ENCODE results near the gene FOXS1.
A peak's percentile ranks its signal among the peaks of the same experiment; 100 is the strongest.

FOXS1 gene

GRCh38 chr20:31845300-31845863, at the start of gene FOXS1:
Gene FOXS1 (minus strand): TSS chr20:31845604. CDS start chr20:31845542, 62 bp downstream.
- peak within 1 kb of the TSS in 1 of 2 donors; percentile 55 for H3K4me3 ChIP-seq (ENCODE audit: low read length in 2 of 2)
- peak within 1 kb of the TSS in 1 of 2 donors; percentile 27 for H3K9ac ChIP-seq (ENCODE audit: low read length in 2 of 2)
- H3K9me3 ChIP-seq (ENCODE audit: control insufficient read depth in 2 of 2, low read length in 2 of 2) = no peaks in the 10 kb centered on the region
- peaks cover 10 to 17% of the 10 kb centered on the region in 2 donors for H3K27me3 ChIP-seq (ENCODE audit: control insufficient read depth in 1 of 2, insufficient read depth in 2 of 2, low read length in 2 of 2)
- H3K36me3 ChIP-seq (ENCODE audit: control insufficient read depth in 2 of 2, insufficient read depth in 2 of 2, low read length in 2 of 2) = no peaks in the 10 kb centered on the region
- H3K27ac ChIP-seq (ENCODE audit: low read length) = no peak within 1 kb of the TSS
- H3K4me1 ChIP-seq (ENCODE audit: control insufficient read depth, insufficient read depth, low read length) = peaks cover 26% of the 10 kb centered on the region

GRCh38 chr20:31890646-31891045, 45.2 kb upstream of the FOXS1 start:
- H3K27ac ChIP-seq (ENCODE audit: low read length) = no peak overlapping the region
- H3K27me3 ChIP-seq (ENCODE audit: control insufficient read depth in 1 of 2, insufficient read depth in 2 of 2, low read length in 2 of 2) = peaks cover 0 to 2% of the 10 kb centered on the region in 2 donors
- H3K9ac ChIP-seq (ENCODE audit: low read length in 2 of 2) = no peak overlapping the region
- no peak overlapping the region for H3K4me3 ChIP-seq (ENCODE audit: low read length in 2 of 2)
- H3K4me1 ChIP-seq (ENCODE audit: control insufficient read depth, insufficient read depth, low read length) = no peaks in the 10 kb centered on the region
- no peaks in the 10 kb centered on the region for H3K36me3 ChIP-seq (ENCODE audit: control insufficient read depth in 2 of 2, insufficient read depth in 2 of 2, low read length in 2 of 2)
- no peaks in the 10 kb centered on the region for H3K9me3 ChIP-seq (ENCODE audit: control insufficient read depth in 2 of 2, low read length in 2 of 2)

- Histone ChIP-seq H3K4me1 (ENCODE audit: control insufficient read depth, insufficient read depth, low read length) (peaks cover 10% of the 10 kb centered on the region), H3K27ac (ENCODE audit: low read length) (no peak overlapping the region), H3K36me3 (ENCODE audit: control insufficient read depth in 2 of 2, insufficient read depth in 2 of 2, low read length in 2 of 2) (no peaks in the 10 kb centered on the region), H3K27me3 (ENCODE audit: control insufficient read depth in 1 of 2, insufficient read depth in 2 of 2, low read length in 2 of 2) (no peaks in the 10 kb centered on the region), H3K9ac (ENCODE audit: low read length in 2 of 2) (no peak overlapping the region), H3K9me3 (ENCODE audit: control insufficient read depth in 2 of 2, low read length in 2 of 2) (no peaks in the 10 kb centered on the region), H3K4me3 (ENCODE audit: low read length in 2 of 2) (no peak overlapping the region)
Observed at GRCh38 chr20:31883829-31884228, 38.4 kb upstream of the FOXS1 start.

- H3K27me3 ChIP-seq (ENCODE audit: control insufficient read depth in 1 of 2, insufficient read depth in 2 of 2, low read length in 2 of 2) = no peaks in the 10 kb centered on the region
- no peak overlapping the region for H3K4me3 ChIP-seq (ENCODE audit: low read length in 2 of 2)
- no peaks in the 10 kb centered on the region for H3K9me3 ChIP-seq (ENCODE audit: control insufficient read depth in 2 of 2, low read length in 2 of 2)
- H3K4me1 ChIP-seq (ENCODE audit: control insufficient read depth, insufficient read depth, low read length) = peaks cover 10% of the 10 kb centered on the region
- H3K9ac ChIP-seq (ENCODE audit: low read length in 2 of 2) = no peak overlapping the region
- H3K36me3 ChIP-seq (ENCODE audit: control insufficient read depth in 2 of 2, insufficient read depth in 2 of 2, low read length in 2 of 2) = no peaks in the 10 kb centered on the region
- H3K27ac ChIP-seq (ENCODE audit: low read length) = no peak overlapping the region
Observed at GRCh38 chr20:31881945-31882344, 36.5 kb upstream of the FOXS1 start.

- H3K27ac ChIP-seq (ENCODE audit: low read length) = peak overlapping the region; percentile 49
- peak overlapping the region; percentile 74 to 84 for H3K4me3 ChIP-seq (ENCODE audit: low read length in 2 of 2)
- no peaks in the 10 kb centered on the region for H3K27me3 ChIP-seq (ENCODE audit: control insufficient read depth in 1 of 2, insufficient read depth in 2 of 2, low read length in 2 of 2)
- H3K36me3 ChIP-seq (ENCODE audit: control insufficient read depth in 2 of 2, insufficient read depth in 2 of 2, low read length in 2 of 2) = no peaks in the 10 kb centered on the region
- H3K9me3 ChIP-seq (ENCODE audit: control insufficient read depth in 2 of 2, low read length in 2 of 2) = no peaks in the 10 kb centered on the region
- H3K4me1 ChIP-seq (ENCODE audit: control insufficient read depth, insufficient read depth, low read length) = peaks cover 10% of the 10 kb centered on the region
- H3K9ac ChIP-seq (ENCODE audit: low read length in 2 of 2) = peak overlapping the region; percentile 39 to 62
Observed at GRCh38 chr20:31879143-31879987, 34.0 kb upstream of the FOXS1 start.

GRCh38 chr20:31877684-31878083, 32.3 kb upstream of the FOXS1 start:
- H3K27me3 ChIP-seq (ENCODE audit: control insufficient read depth in 1 of 2, insufficient read depth in 2 of 2, low read length in 2 of 2) = no peaks in the 10 kb centered on the region
- H3K4me1 ChIP-seq (ENCODE audit: control insufficient read depth, insufficient read depth, low read length) = peaks cover 10% of the 10 kb centered on the region
- H3K9me3 ChIP-seq (ENCODE audit: control insufficient read depth in 2 of 2, low read length in 2 of 2) = no peaks in the 10 kb centered on the region
- no peaks in the 10 kb centered on the region for H3K36me3 ChIP-seq (ENCODE audit: control insufficient read depth in 2 of 2, insufficient read depth in 2 of 2, low read length in 2 of 2)
- no peak overlapping the region for H3K9ac ChIP-seq (ENCODE audit: low read length in 2 of 2)
- H3K27ac ChIP-seq (ENCODE audit: low read length) = no peak overlapping the region
- no peak overlapping the region for H3K4me3 ChIP-seq (ENCODE audit: low read length in 2 of 2)

GRCh38 chr20:31875671-31876070, 30.3 kb upstream of the FOXS1 start:
- Histone ChIP-seq H3K27me3 (ENCODE audit: control insufficient read depth in 1 of 2, insufficient read depth in 2 of 2, low read length in 2 of 2) (peaks cover 6 to 9% of the 10 kb centered on the region in 2 donors), H3K4me3 (ENCODE audit: low read length in 2 of 2) (no peak overlapping the region), H3K4me1 (ENCODE audit: control insufficient read depth, insufficient read depth, low read length) (peaks cover 11% of the 10 kb centered on the region), H3K36me3 (ENCODE audit: control insufficient read depth in 2 of 2, insufficient read depth in 2 of 2, low read length in 2 of 2) (no peaks in the 10 kb centered on the region), H3K27ac (ENCODE audit: low read length) (no peak overlapping the region), H3K9ac (ENCODE audit: low read length in 2 of 2) (no peak overlapping the region), H3K9me3 (ENCODE audit: control insufficient read depth in 2 of 2, low read length in 2 of 2) (no peaks in the 10 kb centered on the region)

GRCh38 chr20:31872406-31872805, 27.0 kb upstream of the FOXS1 start:
- Histone ChIP-seq H3K36me3 (ENCODE audit: control insufficient read depth in 2 of 2, insufficient read depth in 2 of 2, low read length in 2 of 2) (no peaks in the 10 kb centered on the region), H3K9me3 (ENCODE audit: control insufficient read depth in 2 of 2, low read length in 2 of 2) (no peaks in the 10 kb centered on the region), H3K27ac (ENCODE audit: low read length) (no peak overlapping the region), H3K27me3 (ENCODE audit: control insufficient read depth in 1 of 2, insufficient read depth in 2 of 2, low read length in 2 of 2) (peaks cover 9 to 25% of the 10 kb centered on the region in 2 donors), H3K9ac (ENCODE audit: low read length in 2 of 2) (no peak overlapping the region), H3K4me1 (ENCODE audit: control insufficient read depth, insufficient read depth, low read length) (peaks cover 11% of the 10 kb centered on the region), H3K4me3 (ENCODE audit: low read length in 2 of 2) (no peak overlapping the region)

GRCh38 chr20:31871618-31871954, 26.2 kb upstream of the FOXS1 start:
- Histone ChIP-seq H3K27me3 (ENCODE audit: control insufficient read depth in 1 of 2, insufficient read depth in 2 of 2, low read length in 2 of 2) (peaks cover 9 to 25% of the 10 kb centered on the region in 2 donors), H3K9me3 (ENCODE audit: control insufficient read depth in 2 of 2, low read length in 2 of 2) (no peaks in the 10 kb centered on the region), H3K4me3 (ENCODE audit: low read length in 2 of 2) (no peak overlapping the region), H3K36me3 (ENCODE audit: control insufficient read depth in 2 of 2, insufficient read depth in 2 of 2, low read length in 2 of 2) (no peaks in the 10 kb centered on the region), H3K9ac (ENCODE audit: low read length in 2 of 2) (no peak overlapping the region), H3K27ac (ENCODE audit: low read length) (no peak overlapping the region), H3K4me1 (ENCODE audit: control insufficient read depth, insufficient read depth, low read length) (peaks cover 11% of the 10 kb centered on the region)

- Histone ChIP-seq H3K27me3 (ENCODE audit: control insufficient read depth in 1 of 2, insufficient read depth in 2 of 2, low read length in 2 of 2) (peaks cover 9 to 25% of the 10 kb centered on the region in 2 donors), H3K9ac (ENCODE audit: low read length in 2 of 2) (peak overlapping the region; percentile 50 to 62), H3K9me3 (ENCODE audit: control insufficient read depth in 2 of 2, low read length in 2 of 2) (no peaks in the 10 kb centered on the region), H3K27ac (ENCODE audit: low read length) (no peak overlapping the region), H3K4me1 (ENCODE audit: control insufficient read depth, insufficient read depth, low read length) (peaks cover 11% of the 10 kb centered on the region), H3K4me3 (ENCODE audit: low read length in 2 of 2) (peak overlapping the region; percentile 44 to 79), H3K36me3 (ENCODE audit: control insufficient read depth in 2 of 2, insufficient read depth in 2 of 2, low read length in 2 of 2) (no peaks in the 10 kb centered on the region)
Observed at GRCh38 chr20:31870726-31871617, 25.6 kb upstream of the FOXS1 start.
